WERI-Rb-1 (cell line): ENCODE results near the gene ABCC2.

Source experiments
- DNase-seq: peaks from one replicate; pipeline ENCODE4 v3.0.0-alpha.2; 2020
- H3K27ac ChIP-seq: fragments of 250-450 bp; sonication (Bioruptor Pico); 2 replicates; pipeline ENCODE4 v1.5.1; 2020; ENCODE audit warnings: mild to moderate bottlenecking, moderate library complexity
- H3K27me3 ChIP-seq: fragments of 250-450 bp; sonication (Bioruptor Pico); 2 replicates; pipeline ENCODE4 v1.5.1; 2021; ENCODE audit warnings: mild to moderate bottlenecking, low read depth, moderate library complexity; ENCODE audit not compliant: insufficient read depth, severe bottlenecking
- H3K36me3 ChIP-seq: fragments of 250-450 bp; sonication (Bioruptor Pico); 2 replicates; pipeline ENCODE4 v1.5.1; 2020; ENCODE audit warnings: mild to moderate bottlenecking, moderate library complexity
- H3K4me3 ChIP-seq: 2 replicates; pipeline ENCODE4 v1.5.1; 2011; ENCODE audit warnings: low read depth, mild to moderate bottlenecking, control low read depth, low read length
- H3K9me3 ChIP-seq: fragments of 250-450 bp; sonication (Bioruptor Pico); 2 replicates; pipeline ENCODE4 v1.5.1; 2021; ENCODE audit warnings: mild to moderate bottlenecking, moderate library complexity; ENCODE audit not compliant: severe bottlenecking
- TF ChIP-seq, protein P1 (sequence below): IDR thresholded peaks from 2 replicates; pipeline ENCODE4 v1.5.1; 2011; ENCODE audit warnings: low read depth, mild to moderate bottlenecking, control low read depth, inconsistent platforms, low read length

The ABCC2 gene

DNA sequence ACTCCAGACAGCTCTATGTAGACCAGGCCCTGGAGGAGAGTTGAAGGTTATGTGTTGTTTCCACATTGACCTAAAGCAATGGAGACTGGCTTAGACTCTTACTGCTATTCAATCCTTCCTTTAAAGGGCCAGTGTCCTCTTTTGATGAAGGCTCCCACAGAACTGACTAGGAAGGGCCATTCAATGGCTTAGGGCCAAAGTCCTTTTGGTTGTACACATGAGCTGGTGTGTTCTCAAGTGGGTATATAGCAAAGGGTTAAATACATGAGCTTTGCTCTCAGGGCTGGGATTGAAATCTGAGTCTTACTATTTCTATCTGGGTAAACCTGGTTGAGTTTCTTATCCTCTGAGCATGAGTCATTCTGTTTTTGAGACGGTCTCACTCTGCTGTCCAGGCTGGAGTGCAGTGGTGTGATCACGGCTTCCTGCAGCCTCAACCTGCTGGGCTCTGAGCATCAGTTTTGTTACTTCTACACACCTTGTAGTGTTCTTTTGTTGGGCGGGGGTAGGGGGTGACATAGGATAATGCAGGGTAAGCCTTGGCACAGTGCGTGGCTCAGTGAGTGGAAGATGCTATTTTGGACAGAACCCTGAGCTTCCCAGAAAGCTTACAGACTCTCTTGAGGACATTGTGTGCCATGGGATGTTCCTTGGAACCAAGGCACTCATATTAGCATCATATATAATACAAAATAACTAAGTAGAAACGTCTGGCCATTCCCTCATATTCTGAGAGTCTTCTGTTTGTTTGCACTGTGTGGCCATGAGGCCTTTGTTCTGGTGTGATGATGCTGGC lies 90.1 kb downstream of the ABCC2 start:
- peaks cover 17% of the 10 kb centered on the region for H3K36me3 ChIP-seq
- no peaks in the 10 kb centered on the region for H3K9me3 ChIP-seq
- H3K27ac ChIP-seq, result no peak overlapping the region
- H3K27me3 ChIP-seq, result no peaks in the 10 kb centered on the region
- no peak overlapping the region for H3K4me3 ChIP-seq
- DNase-seq, result no peak
- TF ChIP-seq, protein P1, sequence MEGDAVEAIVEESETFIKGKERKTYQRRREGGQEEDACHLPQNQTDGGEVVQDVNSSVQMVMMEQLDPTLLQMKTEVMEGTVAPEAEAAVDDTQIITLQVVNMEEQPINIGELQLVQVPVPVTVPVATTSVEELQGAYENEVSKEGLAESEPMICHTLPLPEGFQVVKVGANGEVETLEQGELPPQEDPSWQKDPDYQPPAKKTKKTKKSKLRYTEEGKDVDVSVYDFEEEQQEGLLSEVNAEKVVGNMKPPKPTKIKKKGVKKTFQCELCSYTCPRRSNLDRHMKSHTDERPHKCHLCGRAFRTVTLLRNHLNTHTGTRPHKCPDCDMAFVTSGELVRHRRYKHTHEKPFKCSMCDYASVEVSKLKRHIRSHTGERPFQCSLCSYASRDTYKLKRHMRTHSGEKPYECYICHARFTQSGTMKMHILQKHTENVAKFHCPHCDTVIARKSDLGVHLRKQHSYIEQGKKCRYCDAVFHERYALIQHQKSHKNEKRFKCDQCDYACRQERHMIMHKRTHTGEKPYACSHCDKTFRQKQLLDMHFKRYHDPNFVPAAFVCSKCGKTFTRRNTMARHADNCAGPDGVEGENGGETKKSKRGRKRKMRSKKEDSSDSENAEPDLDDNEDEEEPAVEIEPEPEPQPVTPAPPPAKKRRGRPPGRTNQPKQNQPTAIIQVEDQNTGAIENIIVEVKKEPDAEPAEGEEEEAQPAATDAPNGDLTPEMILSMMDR, result no peak

DNA sequence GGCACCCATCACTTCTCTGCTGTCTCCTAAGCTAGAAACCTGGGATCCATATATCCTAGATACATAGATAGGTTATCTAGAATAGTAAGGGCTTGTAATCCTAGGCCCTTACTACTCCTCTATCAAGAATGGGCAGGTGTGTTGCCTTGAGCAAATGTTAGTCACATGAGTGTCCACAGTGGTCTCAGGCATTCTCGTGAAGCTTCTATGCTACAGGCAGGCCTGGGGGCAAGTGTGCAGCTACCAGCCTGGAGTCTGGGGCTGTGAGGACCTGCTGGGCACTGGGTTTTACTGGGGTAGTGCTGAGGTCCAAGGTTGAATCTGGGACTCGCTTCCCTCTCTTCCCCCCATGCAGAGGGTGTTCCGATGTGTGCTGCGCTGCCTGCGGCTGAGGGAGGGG lies 91.4 kb downstream of the ABCC2 start:
- no peak overlapping the region for H3K27ac ChIP-seq
- no peaks in the 10 kb centered on the region for H3K27me3 ChIP-seq
- no peaks in the 10 kb centered on the region for H3K9me3 ChIP-seq
- H3K4me3 ChIP-seq, result no peak overlapping the region
- no peak for DNase-seq
- TF ChIP-seq, protein P1, result no peak
- H3K36me3 ChIP-seq, result peaks cover 28% of the 10 kb centered on the region

DNA sequence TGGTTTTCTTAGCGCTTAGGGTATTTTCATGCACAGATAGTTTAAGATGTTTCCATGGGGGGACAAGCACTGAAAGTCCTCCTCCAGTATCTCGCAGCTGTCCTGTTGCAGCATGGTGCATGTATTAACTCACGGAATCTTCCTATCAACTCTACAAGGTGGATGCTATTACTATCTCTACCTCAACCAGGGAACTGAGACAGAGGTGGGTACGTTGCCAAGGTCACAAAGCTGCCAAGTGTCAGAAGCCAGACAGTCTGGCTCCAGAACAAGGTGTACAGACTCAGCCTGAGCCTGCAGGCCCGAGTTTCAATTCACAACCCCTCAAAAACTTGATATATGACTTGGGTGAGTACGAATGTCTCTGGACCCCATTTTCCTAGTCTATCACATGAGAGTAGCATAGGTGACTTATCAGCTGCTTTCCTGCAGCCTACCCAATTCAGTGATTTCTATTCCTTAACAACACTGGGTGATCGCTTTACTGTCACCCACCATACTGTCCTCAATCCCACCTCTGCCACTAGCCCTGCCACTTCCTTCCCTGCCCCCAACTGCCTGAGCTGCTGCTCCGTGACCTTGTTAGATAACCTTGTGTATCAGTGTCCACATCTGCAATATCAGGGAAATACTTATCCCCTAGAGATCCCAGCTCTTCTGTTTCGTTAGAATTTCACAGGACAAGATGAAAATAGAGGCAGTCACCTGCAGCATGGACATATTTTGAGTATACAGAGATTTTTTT lies 92.1 kb downstream of the ABCC2 start:
- peaks cover 33% of the 10 kb centered on the region for H3K36me3 ChIP-seq
- no peak for DNase-seq

DNA sequence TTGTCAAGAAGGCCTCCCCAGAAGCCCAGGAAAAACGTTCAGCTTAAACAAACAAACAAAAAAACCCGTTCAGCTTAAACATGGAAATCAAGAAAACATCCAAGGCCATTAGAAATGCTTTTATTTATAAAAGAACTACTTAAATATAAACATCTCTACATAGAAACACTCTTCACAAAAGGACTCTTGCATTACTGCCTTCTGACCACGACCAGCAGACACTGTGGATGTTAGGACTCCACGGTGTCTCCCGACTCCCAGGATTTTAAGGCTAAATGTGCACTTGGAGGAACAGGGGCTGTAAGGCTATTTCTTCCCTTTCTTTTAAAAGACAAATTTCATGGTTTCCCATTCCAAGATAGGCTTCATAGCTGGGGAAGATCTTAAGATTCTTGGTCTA lies 93.0 kb downstream of the ABCC2 start:
- TF ChIP-seq, protein P1, result no peak
- no peak for DNase-seq
- Histone ChIP-seq H3K9me3 (no peaks in the 10 kb centered on the region), H3K27me3 (no peaks in the 10 kb centered on the region), H3K27ac (no peak overlapping the region), H3K4me3 (no peak overlapping the region), H3K36me3 (peaks cover 40% of the 10 kb centered on the region)

More for the DNA sequence above, 92.1 kb downstream of the ABCC2 start:
- Histone ChIP-seq H3K27ac (no peak overlapping the region), H3K27me3 (no peaks in the 10 kb centered on the region), H3K4me3 (no peak overlapping the region), H3K9me3 (no peaks in the 10 kb centered on the region)
- TF ChIP-seq, protein P1, result no peak

DNA sequence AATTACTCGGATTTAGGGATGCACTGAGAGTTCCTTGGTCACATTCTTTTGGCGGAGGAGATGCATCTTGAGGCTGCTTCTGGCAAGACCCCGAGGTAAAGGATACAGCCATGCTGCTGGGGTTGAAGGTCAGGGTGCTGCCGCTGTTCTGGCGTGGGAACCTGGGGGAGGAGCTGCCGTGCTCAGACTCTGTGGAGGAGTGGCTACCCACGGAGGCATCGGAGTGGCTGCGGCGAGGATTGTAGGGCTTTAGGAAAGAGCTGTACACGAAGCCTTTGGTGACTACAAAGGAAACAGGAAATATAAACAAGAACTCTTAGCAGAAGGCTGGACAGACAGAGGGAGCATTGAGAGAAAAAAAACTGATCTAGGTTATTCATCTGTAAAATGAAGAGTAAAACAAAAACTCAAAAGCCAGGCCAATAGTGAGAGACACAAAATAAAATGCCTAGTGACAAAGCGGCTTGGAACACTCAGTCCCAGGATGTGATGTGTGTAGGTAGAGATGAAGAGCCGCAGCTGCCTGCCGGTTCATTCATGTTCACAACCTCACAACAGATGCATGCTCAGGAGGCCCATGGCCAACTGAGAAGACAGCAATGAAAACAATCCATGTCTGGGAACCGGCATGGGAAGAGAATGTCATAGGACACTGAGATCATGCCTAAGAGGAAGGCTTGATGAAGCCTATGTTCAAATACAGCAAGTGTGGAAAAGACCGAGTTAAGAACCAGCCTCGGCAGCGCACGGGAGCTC lies 97.8 kb downstream of the ABCC2 start:
- Histone ChIP-seq H3K9me3 (no peaks in the 10 kb centered on the region), H3K36me3 (peaks cover 48% of the 10 kb centered on the region), H3K4me3 (no peak overlapping the region), H3K27me3 (no peaks in the 10 kb centered on the region), H3K27ac (peak overlapping the region; percentile 53)
- peak; percentile 35 for DNase-seq
- TF ChIP-seq, protein P1, result no peak
